ENCODE measurements around the gene TNC.

Gene TNC

GRCh38 chr9:115099901-115100300 lies 18.1 kb downstream of the TNC start:
- TF ChIP-seq EZH2 (optimal IDR thresholded peaks at IDR 0.05; ENCODE audit: low read depth, low read length): no peak
- no peak for TF ChIP-seq CTCF (IDR thresholded peaks at IDR 0.05; ENCODE audit: low read length)
- no peak for TF ChIP-seq EZH2phosphoT487 (IDR thresholded peaks at IDR 0.05; ENCODE audit: low read length)
- DNase-seq: no peak
- Histone ChIP-seq H3K27ac (ENCODE audit: low read length) (no peak overlapping the region), H2AFZ (ENCODE audit: low read length) (no peak overlapping the region), H3K4me2 (ENCODE audit: low read depth, low read length) (no peak overlapping the region), H3K4me1 (ENCODE audit: low read length) (no peaks in the 10 kb centered on the region), H3K9me2 (replicated peaks; ENCODE audit: insufficient read depth, low read length) (no peaks in the 10 kb centered on the region), H3K36me3 (replicated peaks; ENCODE audit: insufficient read depth, low read length) (no peaks in the 10 kb centered on the region), H3K27me3 (replicated peaks; ENCODE audit: insufficient read depth, low read length) (no peaks in the 10 kb centered on the region), H3F3A (ENCODE audit: insufficient read depth, low read length) (no peaks in the 10 kb centered on the region), H3K4me3 (ENCODE audit: low read length) (no peak overlapping the region), H3K9me3 (replicated peaks; ENCODE audit: insufficient read depth, low read length) (no peaks in the 10 kb centered on the region), H4K20me1 (ENCODE audit: insufficient read depth, low read length) (no peaks in the 10 kb centered on the region), H3K9ac (ENCODE audit: low read length) (no peak overlapping the region), H3K79me2 (ENCODE audit: low read length) (no peaks in the 10 kb centered on the region)

- H3K27me3 ChIP-seq (replicated peaks; ENCODE audit: insufficient read depth, low read length): no peaks in the 10 kb centered on the region
- H3K27ac ChIP-seq (ENCODE audit: low read length): no peak overlapping the region
- H2AFZ ChIP-seq (ENCODE audit: low read length): no peak overlapping the region
- no peaks in the 10 kb centered on the region for H3F3A ChIP-seq (ENCODE audit: insufficient read depth, low read length)
- no peaks in the 10 kb centered on the region for H3K9me3 ChIP-seq (replicated peaks; ENCODE audit: insufficient read depth, low read length)
- no peak for DNase-seq
- H3K4me3 ChIP-seq (ENCODE audit: low read length): no peak overlapping the region
- no peak overlapping the region for H3K9ac ChIP-seq (ENCODE audit: low read length)
- H3K36me3 ChIP-seq (replicated peaks; ENCODE audit: insufficient read depth, low read length): no peaks in the 10 kb centered on the region
- H4K20me1 ChIP-seq (ENCODE audit: insufficient read depth, low read length): no peaks in the 10 kb centered on the region
- H3K4me1 ChIP-seq (ENCODE audit: low read length): no peaks in the 10 kb centered on the region
- H3K79me2 ChIP-seq (ENCODE audit: low read length): no peaks in the 10 kb centered on the region
- TF ChIP-seq CTCF (IDR thresholded peaks at IDR 0.05; ENCODE audit: low read length) (no peak), EZH2 (optimal IDR thresholded peaks at IDR 0.05; ENCODE audit: low read depth, low read length) (no peak), EZH2phosphoT487 (IDR thresholded peaks at IDR 0.05; ENCODE audit: low read length) (no peak)
- no peak overlapping the region for H3K4me2 ChIP-seq (ENCODE audit: low read depth, low read length)
- no peaks in the 10 kb centered on the region for H3K9me2 ChIP-seq (replicated peaks; ENCODE audit: insufficient read depth, low read length)
These were observed 19.6 kb downstream of the TNC start for GRCh38 chr9:115098226-115098965.

- no peaks in the 10 kb centered on the region for H3K4me1 ChIP-seq (ENCODE audit: low read length)
- TF ChIP-seq EZH2 (optimal IDR thresholded peaks at IDR 0.05; ENCODE audit: low read depth, low read length) (no peak), CTCF (IDR thresholded peaks at IDR 0.05; ENCODE audit: low read length) (no peak), EZH2phosphoT487 (IDR thresholded peaks at IDR 0.05; ENCODE audit: low read length) (no peak)
- no peak overlapping the region for H2AFZ ChIP-seq (ENCODE audit: low read length)
- no peak overlapping the region for H3K4me2 ChIP-seq (ENCODE audit: low read depth, low read length)
- no peaks in the 10 kb centered on the region for H4K20me1 ChIP-seq (ENCODE audit: insufficient read depth, low read length)
- H3K79me2 ChIP-seq (ENCODE audit: low read length): no peaks in the 10 kb centered on the region
- H3K9me3 ChIP-seq (replicated peaks; ENCODE audit: insufficient read depth, low read length): no peaks in the 10 kb centered on the region
- no peak for DNase-seq
- no peaks in the 10 kb centered on the region for H3F3A ChIP-seq (ENCODE audit: insufficient read depth, low read length)
- H3K36me3 ChIP-seq (replicated peaks; ENCODE audit: insufficient read depth, low read length): no peaks in the 10 kb centered on the region
- H3K9ac ChIP-seq (ENCODE audit: low read length): no peak overlapping the region
- no peak overlapping the region for H3K4me3 ChIP-seq (ENCODE audit: low read length)
- H3K9me2 ChIP-seq (replicated peaks; ENCODE audit: insufficient read depth, low read length): no peaks in the 10 kb centered on the region
- no peaks in the 10 kb centered on the region for H3K27me3 ChIP-seq (replicated peaks; ENCODE audit: insufficient read depth, low read length)
- H3K27ac ChIP-seq (ENCODE audit: low read length): no peak overlapping the region
These were observed 24.4 kb downstream of the TNC start for GRCh38 chr9:115093520-115093919.
